Pancreas (tissue), 10 donors: ENCODE data around the gene CCDC28A. TPM values are rescaled to one million over a fixed set of nuclear protein-coding genes. Genes with fewer than 3 reads are reported as not detected.

Experiments used
- ATAC-seq, 4 donors: fragments of 200-7000 bp; cut with Tn5 transposase; one replicate each; pipeline versions ENCODE4 v1.8.0 to v1.9.1; 2020; ENCODE audit warnings: mild to moderate bottlenecking in 4 of 4, moderate library complexity in 4 of 4
- DNase-seq, 6 donors: peaks; one replicate each; pipeline ENCODE4 v3.0.0-alpha.2; 2020
- FAIRE-seq: peaks from 2 replicates; lab custom pipeline; 2012; peaks lifted over from hg19 to GRCh38; lab: Jason Lieb, UNC
- H3K27ac ChIP-seq, 4 donors: fragments of 200-600 bp; sonication (generic); 1 replicate in 3 of 4; 2 replicates in 1 of 4; pipeline versions ENCODE4 v1.5.0 to v1.8.0; 2020
- H3K27me3 ChIP-seq, 4 donors: fragments of 200-600 bp; one replicate each; pipeline ENCODE4 v1.8.0; 2021
- H3K36me3 ChIP-seq, 3 donors: fragments of 200-600 bp; sonication (generic) in 1 of 3; one replicate each; pipeline versions ENCODE4 v1.5.0 to v1.8.0; 2020 to 2021
- H3K4me1 ChIP-seq, 3 donors: fragments of 200-600 bp; one replicate each; pipeline ENCODE4 v1.8.0; 2021
- H3K4me3 ChIP-seq, 4 donors: fragments of 200-600 bp; sonication (generic) in 2 of 4; one replicate each; pipeline versions ENCODE4 v1.5.0 to v1.8.0; 2020 to 2021
- H3K9me3 ChIP-seq, 4 donors: fragments of 200-600 bp; one replicate each; pipeline ENCODE4 v1.8.0; 2021
- WGBS, 2 donors: extraction: QIAGEN DNeasy Blood & Tissue Kit; methylation state at CpG; one replicate each; pipeline ENCODE4 v1.1.7; 2013; 5-methylcytosine and 5-hydroxymethylcytosine counted together
- intact Hi-C, 3 donors: fragments of 100-400 bp; cut with DNase I; formaldehyde crosslinking; loops; one replicate each; pipeline versions ENCODE4 v1.11.1 to v1.14.2; 2022
- polyA plus RNA-seq, 2 donors: library from polyadenylated mRNA; stranded (reverse); fragments of 200-250 nt; gene quantifications; one replicate each; pipeline ENCODE4 v1.2.3, GENCODE V29; 2013
- total RNA-seq, 6 donors: library from RNA; stranded (reverse); fragmentation: NEBNext Ultra II Directional in 4 of 6; extraction: Animal tissue kit (Norgen Biotek cat#: 25700) in 4 of 6; gene quantifications; one replicate each; pipeline versions ENCODE4 v1.2.1 to v1.2.4, GENCODE V29; 2021 to 2023
- TF ChIP-seq, protein P1 (sequence below), 4 donors: fragments of 200-600 bp; sonication (generic) in 3 of 4; IDR thresholded peaks; one replicate each; pipeline versions ENCODE4 v1.5.0 to v1.8.0; 2021; ENCODE audit warnings: antibody characterized with exemption in 4 of 4
- donor health status: healthy with polysubstance abuse.
- donor health status: DM: no; HTN: no; CAD: no; lungs with moderate emphysema.
- donor health status: DM: no; HTN: no; CAD: no.
- donor health status: control.
- donor health status: control.
- donor health status: Bipolar disorder and iron deficiency.
- donor health status: DM: yes; HTN: yes; CAD: no.
- donor health status: DM: no; HTN: no; CAD: no.
- donor health status: DM: no; HTN: no; CAD: no.
- donor health status: DM: yes; HTN: yes; CAD: no.

CCDC28A gene
- total and polyA plus RNA-seq, 8 donors = 11.3 to 21.3 (median 12.8) TPM

DNA sequence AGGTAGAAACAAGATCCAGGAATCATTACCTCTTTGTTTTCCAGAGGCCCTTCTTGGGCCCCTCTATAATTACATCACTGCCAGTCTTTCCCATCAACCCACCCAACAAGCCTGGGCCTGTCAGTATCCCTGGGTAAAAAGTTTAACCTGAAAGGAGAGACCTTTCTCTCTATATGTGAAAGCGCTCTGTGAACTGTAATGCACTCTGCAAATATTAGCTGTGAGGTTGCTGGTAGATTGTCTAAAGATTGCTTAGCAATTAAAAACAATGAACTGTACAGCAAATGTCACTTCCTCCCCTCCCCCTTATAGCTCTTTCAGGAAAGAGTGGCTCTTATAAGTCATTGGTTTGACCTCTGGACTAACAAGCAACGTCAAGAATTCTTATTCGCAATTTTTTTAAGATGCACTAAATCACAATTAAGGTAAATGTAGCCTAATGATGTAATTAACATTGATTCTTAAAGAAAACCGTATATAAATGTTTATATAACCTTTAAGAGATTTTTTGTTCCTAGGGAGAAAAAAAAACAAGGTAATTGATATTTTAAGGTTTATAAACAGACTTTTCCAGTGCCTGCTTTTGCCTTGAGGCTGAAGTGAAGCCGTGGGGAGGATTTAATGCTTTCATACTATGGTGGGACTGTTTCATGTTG is 40.7 kb downstream of the CCDC28A start:
- DNase-seq (no peak), FAIRE-seq (no peak), ATAC-seq (no peak)
- Histone ChIP-seq H3K4me1 (peaks cover 0 to 4% (median 0%) of the 10 kb centered on the region in 3 donors), H3K9me3 (no peaks in the 10 kb centered on the region), H3K27ac (no peak overlapping the region), H3K4me3 (no peak overlapping the region), H3K27me3 (no peaks in the 10 kb centered on the region), H3K36me3 (no peaks in the 10 kb centered on the region)
- TF ChIP-seq, protein P1, sequence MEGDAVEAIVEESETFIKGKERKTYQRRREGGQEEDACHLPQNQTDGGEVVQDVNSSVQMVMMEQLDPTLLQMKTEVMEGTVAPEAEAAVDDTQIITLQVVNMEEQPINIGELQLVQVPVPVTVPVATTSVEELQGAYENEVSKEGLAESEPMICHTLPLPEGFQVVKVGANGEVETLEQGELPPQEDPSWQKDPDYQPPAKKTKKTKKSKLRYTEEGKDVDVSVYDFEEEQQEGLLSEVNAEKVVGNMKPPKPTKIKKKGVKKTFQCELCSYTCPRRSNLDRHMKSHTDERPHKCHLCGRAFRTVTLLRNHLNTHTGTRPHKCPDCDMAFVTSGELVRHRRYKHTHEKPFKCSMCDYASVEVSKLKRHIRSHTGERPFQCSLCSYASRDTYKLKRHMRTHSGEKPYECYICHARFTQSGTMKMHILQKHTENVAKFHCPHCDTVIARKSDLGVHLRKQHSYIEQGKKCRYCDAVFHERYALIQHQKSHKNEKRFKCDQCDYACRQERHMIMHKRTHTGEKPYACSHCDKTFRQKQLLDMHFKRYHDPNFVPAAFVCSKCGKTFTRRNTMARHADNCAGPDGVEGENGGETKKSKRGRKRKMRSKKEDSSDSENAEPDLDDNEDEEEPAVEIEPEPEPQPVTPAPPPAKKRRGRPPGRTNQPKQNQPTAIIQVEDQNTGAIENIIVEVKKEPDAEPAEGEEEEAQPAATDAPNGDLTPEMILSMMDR (IDR thresholded peaks at IDR 0.05) = no peak
- intact Hi-C loops = loop anchor here in 1 of 3 donors (10.0 kb wide), 1 partner anchor 550 kb away; no protein-coding TSS in a partner anchor
- WGBS, 2 donors = 43 to 54% methylated on average over 5 of the region's 5 CpGs

DNA sequence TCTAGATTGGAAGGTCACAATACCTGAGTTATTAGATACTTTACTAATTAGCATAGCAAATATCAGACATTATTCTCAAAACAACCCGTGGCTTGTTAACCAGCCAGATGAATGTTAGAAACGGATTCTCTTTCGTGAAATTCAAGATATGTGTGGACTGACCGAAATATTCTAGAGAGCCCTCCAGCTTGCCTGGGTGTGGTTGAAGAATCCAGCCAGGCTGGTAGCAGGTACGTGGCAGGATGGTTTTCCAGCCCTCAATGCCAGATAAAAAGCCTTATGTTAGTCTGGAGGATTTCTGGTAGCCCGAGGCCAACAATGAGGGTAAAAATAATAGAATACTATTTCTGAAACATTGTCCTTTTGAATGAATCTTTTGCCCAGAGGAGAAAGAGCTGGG is 41.7 kb downstream of the CCDC28A start:
- FAIRE-seq (no peak), DNase-seq (no peak), ATAC-seq (no peak)
- Histone ChIP-seq H3K27me3 (no peaks in the 10 kb centered on the region), H3K36me3 (no peaks in the 10 kb centered on the region), H3K4me1 (peaks cover 0 to 4% (median 0%) of the 10 kb centered on the region in 3 donors), H3K4me3 (no peak overlapping the region), H3K27ac (no peak overlapping the region), H3K9me3 (no peaks in the 10 kb centered on the region)
- WGBS, 2 donors = 45 to 61% methylated on average over 6 of the region's 6 CpGs
- intact Hi-C loops = loop anchor here in 2 of 3 donors (5.0 to 10.0 kb wide), 2 partner anchors 547 to 550 kb away; no protein-coding TSS in a partner anchor
- TF ChIP-seq, protein P1 (IDR thresholded peaks at IDR 0.05) = no peak

DNA sequence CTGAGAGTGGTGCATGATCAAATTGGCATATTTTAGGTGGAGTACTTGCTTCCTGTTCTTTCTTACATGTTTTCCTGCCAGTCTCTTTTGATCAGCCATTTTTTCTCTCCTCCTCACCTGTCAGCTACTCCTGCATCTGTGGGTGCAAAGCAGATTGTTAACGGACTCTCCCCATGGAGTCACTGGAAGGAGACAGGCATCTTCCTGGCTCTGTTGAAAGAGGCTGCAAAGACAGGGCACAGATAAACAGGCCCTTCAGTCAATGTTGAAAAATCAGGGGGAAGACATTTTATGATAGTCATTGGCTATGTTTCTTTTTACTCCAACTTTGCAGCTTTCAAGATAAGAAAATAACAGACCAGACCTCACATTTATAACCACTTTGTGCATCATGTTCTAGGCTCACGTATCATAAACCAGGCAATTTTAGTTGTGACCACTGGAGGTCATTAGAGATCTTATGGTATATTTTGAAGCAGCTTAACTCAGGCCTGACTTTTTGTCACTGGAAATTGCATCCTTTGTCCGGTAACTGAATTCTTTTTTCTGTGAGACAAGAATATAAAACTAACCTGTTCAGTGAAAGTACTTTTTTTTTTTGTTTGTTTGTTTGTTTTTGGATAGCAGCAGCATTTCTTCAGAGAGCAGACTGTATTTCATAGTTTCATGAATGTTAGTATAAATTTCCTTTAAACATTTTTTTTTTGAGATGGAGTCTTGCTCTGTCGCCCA is 42.4 kb downstream of the CCDC28A start:
- peak; percentile 66 to 81 (median 79) for ATAC-seq
- no peak overlapping the region for H3K27ac ChIP-seq
- intact Hi-C loops = loop anchor here in 2 of 3 donors (5.0 to 10.0 kb wide), 2 partner anchors 546 to 549 kb away; no protein-coding TSS in a partner anchor
- WGBS, 2 donors = 21 to 29% methylated on average over 4 of the region's 4 CpGs
- FAIRE-seq = peak; percentile 89
- no peaks in the 10 kb centered on the region for H3K36me3 ChIP-seq
- H3K4me3 ChIP-seq = no peak overlapping the region
- no peak for DNase-seq
- TF ChIP-seq, protein P1 (IDR thresholded peaks at IDR 0.05) = peak in 3 of 4 donors; percentile 34 to 63 (median 45)
- H3K9me3 ChIP-seq = no peaks in the 10 kb centered on the region
- no peaks in the 10 kb centered on the region for H3K27me3 ChIP-seq
- H3K4me1 ChIP-seq = peaks cover 0 to 4% (median 0%) of the 10 kb centered on the region in 3 donors

DNA sequence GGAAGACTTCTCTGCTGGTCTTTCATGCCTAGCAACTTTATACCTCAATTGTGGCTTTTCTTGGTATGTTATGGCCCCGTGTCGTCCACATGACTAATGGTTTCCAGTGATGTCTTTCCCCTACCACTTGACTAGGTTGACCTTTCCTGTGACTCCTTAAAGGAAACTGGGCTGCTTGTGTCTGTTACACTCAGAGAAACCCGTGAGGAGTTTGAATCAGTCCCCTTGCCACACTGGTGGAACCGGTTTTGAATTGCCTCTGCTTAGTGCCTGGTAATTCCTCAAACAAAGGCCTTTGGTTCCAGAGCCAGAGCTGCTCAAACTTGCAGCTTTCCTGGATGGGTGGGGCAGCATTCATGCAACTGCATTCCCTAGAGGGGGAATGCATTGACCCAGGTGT is 44.2 kb downstream of the CCDC28A start:
- intact Hi-C loops = loop anchor here in 2 of 3 donors (5.0 to 10.0 kb wide), 2 partner anchors 545 to 547 kb away; no protein-coding TSS in a partner anchor
- Histone ChIP-seq H3K4me3 (no peak overlapping the region), H3K36me3 (no peaks in the 10 kb centered on the region), H3K27me3 (no peaks in the 10 kb centered on the region), H3K27ac (peak overlapping the region; percentile 5 to 66 (median 43)), H3K9me3 (no peaks in the 10 kb centered on the region), H3K4me1 (peaks cover 0 to 4% (median 0%) of the 10 kb centered on the region in 3 donors)
- FAIRE-seq (no peak), DNase-seq (peak in 4 of 6 donors; percentile 63 to 76 (median 68)), ATAC-seq (peak; percentile 88 to 94 (median 92))
- 10% methylated on average over 4 of the region's 4 CpGs for WGBS, 2 donors
- TF ChIP-seq, protein P1 (IDR thresholded peaks at IDR 0.05) = no peak
